ENCODE data around the gene UST.

UST gene

GRCh38 chr6:149085557-149085938 is 338.7 kb downstream of the UST start:
- Histone ChIP-seq H3K36me3 (ENCODE audit: control insufficient read depth, insufficient read depth, low read length) (no peaks in the 10 kb centered on the region), H3K9me3 (ENCODE audit: control insufficient read depth, insufficient read depth, low read length) (no peaks in the 10 kb centered on the region), H3K27ac (ENCODE audit: low read length) (no peak overlapping the region), H3K4me3 (ENCODE audit: low read length) (no peak overlapping the region), H3K27me3 (ENCODE audit: control insufficient read depth, insufficient read depth, low read length) (no peaks in the 10 kb centered on the region), H3K4me1 (ENCODE audit: control insufficient read depth, insufficient read depth, low read length) (no peaks in the 10 kb centered on the region)
- no peak for DNase-seq (ENCODE audit: low read depth, low spot score)

DNA sequence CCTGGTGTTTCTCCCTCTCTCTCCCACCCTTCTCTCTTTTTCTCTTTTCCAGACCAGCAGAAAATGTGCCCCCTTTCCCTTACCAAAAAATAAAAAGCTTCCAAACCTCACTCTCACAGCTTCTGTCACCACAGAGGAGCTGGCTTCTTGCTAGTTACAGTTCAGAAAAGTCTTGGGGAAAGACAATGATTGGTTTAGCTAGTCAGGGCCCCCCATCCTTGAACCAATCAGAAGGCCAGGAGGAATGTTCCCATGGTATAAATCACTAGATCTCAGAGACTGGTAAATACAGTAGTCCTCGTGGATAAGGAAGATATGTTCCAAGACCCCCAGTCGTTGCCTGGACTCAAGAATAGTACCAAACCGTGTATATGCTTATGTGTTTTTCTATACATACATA is 339.5 kb downstream of the UST start:
- no peak for DNase-seq (ENCODE audit: low read depth, low spot score)
- Histone ChIP-seq H3K27ac (ENCODE audit: low read length) (no peak overlapping the region), H3K9me3 (ENCODE audit: control insufficient read depth, insufficient read depth, low read length) (no peaks in the 10 kb centered on the region), H3K36me3 (ENCODE audit: control insufficient read depth, insufficient read depth, low read length) (no peaks in the 10 kb centered on the region), H3K4me1 (ENCODE audit: control insufficient read depth, insufficient read depth, low read length) (no peaks in the 10 kb centered on the region), H3K4me3 (ENCODE audit: low read length) (no peak overlapping the region), H3K27me3 (ENCODE audit: control insufficient read depth, insufficient read depth, low read length) (no peaks in the 10 kb centered on the region)
- WGBS (ENCODE audit: insufficient coverage, insufficient read length): no CpG with 5 or more reads among the region's 3 CpGs

GRCh38 chr6:149087898-149088297 is 341.1 kb downstream of the UST start:
- H3K4me3 ChIP-seq (ENCODE audit: low read length): no peak overlapping the region
- DNase-seq (ENCODE audit: low read depth, low spot score): no peak
- H3K9me3 ChIP-seq (ENCODE audit: control insufficient read depth, insufficient read depth, low read length): no peaks in the 10 kb centered on the region
- no peaks in the 10 kb centered on the region for H3K4me1 ChIP-seq (ENCODE audit: control insufficient read depth, insufficient read depth, low read length)
- H3K27ac ChIP-seq (ENCODE audit: low read length): no peak overlapping the region
- no peaks in the 10 kb centered on the region for H3K36me3 ChIP-seq (ENCODE audit: control insufficient read depth, insufficient read depth, low read length)
- WGBS (ENCODE audit: insufficient coverage, insufficient read length): no CpG with 5 or more reads among the region's 6 CpGs
- no peaks in the 10 kb centered on the region for H3K27me3 ChIP-seq (ENCODE audit: control insufficient read depth, insufficient read depth, low read length)

DNA sequence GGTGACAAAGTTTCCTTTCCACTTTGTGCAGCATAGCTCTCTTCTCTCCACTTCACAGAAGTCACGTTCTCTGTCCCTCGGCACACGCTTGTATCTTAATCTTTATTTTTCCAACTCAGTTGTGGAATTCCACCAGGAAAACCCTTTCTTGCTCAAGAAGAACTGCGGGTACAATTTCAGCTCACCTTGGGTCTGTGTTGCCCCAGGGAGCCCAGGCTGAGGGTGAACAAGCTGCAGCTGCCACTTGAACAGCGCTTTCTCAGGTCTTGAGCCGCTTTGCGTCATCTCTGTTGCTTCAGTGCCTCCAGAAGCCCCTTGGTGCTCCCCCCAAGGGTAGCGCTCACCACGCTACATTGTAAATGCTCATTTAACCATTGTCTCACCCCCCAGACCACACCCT is 341.5 kb downstream of the UST start:
- Histone ChIP-seq H3K4me1 (ENCODE audit: control insufficient read depth, insufficient read depth, low read length) (no peaks in the 10 kb centered on the region), H3K36me3 (ENCODE audit: control insufficient read depth, insufficient read depth, low read length) (no peaks in the 10 kb centered on the region), H3K27ac (ENCODE audit: low read length) (no peak overlapping the region), H3K27me3 (ENCODE audit: control insufficient read depth, insufficient read depth, low read length) (no peaks in the 10 kb centered on the region), H3K4me3 (ENCODE audit: low read length) (no peak overlapping the region), H3K9me3 (ENCODE audit: control insufficient read depth, insufficient read depth, low read length) (no peaks in the 10 kb centered on the region)
- no CpG with 5 or more reads among the region's 9 CpGs for WGBS (ENCODE audit: insufficient coverage, insufficient read length)
- no peak for DNase-seq (ENCODE audit: low read depth, low spot score)

- H3K36me3 ChIP-seq (ENCODE audit: control insufficient read depth, insufficient read depth, low read length): no peaks in the 10 kb centered on the region
- H3K9me3 ChIP-seq (ENCODE audit: control insufficient read depth, insufficient read depth, low read length): no peaks in the 10 kb centered on the region
- no peak for DNase-seq (ENCODE audit: low read depth, low spot score)
- no peaks in the 10 kb centered on the region for H3K4me1 ChIP-seq (ENCODE audit: control insufficient read depth, insufficient read depth, low read length)
- H3K27ac ChIP-seq (ENCODE audit: low read length): no peak overlapping the region
- no peaks in the 10 kb centered on the region for H3K27me3 ChIP-seq (ENCODE audit: control insufficient read depth, insufficient read depth, low read length)
- no peak overlapping the region for H3K4me3 ChIP-seq (ENCODE audit: low read length)
- no CpG with 5 or more reads among the region's 8 CpGs for WGBS (ENCODE audit: insufficient coverage, insufficient read length)
These were observed 342.7 kb downstream of the UST start for GRCh38 chr6:149089510-149089909.

GRCh38 chr6:149090937-149091336 is 344.1 kb downstream of the UST start:
- DNase-seq (ENCODE audit: low read depth, low spot score): no peak
- H3K36me3 ChIP-seq (ENCODE audit: control insufficient read depth, insufficient read depth, low read length): no peaks in the 10 kb centered on the region
- H3K27me3 ChIP-seq (ENCODE audit: control insufficient read depth, insufficient read depth, low read length): no peaks in the 10 kb centered on the region
- H3K4me1 ChIP-seq (ENCODE audit: control insufficient read depth, insufficient read depth, low read length): no peaks in the 10 kb centered on the region
- H3K4me3 ChIP-seq (ENCODE audit: low read length): no peak overlapping the region
- no peaks in the 10 kb centered on the region for H3K9me3 ChIP-seq (ENCODE audit: control insufficient read depth, insufficient read depth, low read length)
- WGBS (ENCODE audit: insufficient coverage, insufficient read length): no CpG with 5 or more reads among the region's 4 CpGs
- H3K27ac ChIP-seq (ENCODE audit: low read length): no peak overlapping the region

DNA sequence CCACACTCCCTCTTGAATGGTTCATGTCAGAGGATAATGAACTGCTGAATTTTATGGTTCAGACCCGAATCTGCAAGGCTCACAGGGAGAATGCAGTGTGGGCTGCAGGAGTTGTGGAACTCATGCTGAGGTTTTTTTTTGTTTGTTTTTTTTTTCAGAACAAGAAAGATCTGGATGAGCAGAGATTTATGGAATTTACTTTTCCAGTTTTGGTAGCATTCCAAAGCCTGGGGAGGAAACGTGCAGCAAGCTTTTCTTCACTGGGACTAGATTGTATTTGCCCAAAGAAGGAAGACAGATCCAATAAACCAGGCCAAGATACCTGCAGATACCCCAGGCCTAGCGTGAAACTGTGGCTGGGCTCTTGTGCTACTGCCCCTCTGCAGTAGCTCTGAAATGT is 346.8 kb downstream of the UST start:
- no peak overlapping the region for H3K27ac ChIP-seq (ENCODE audit: low read length)
- no peaks in the 10 kb centered on the region for H3K4me1 ChIP-seq (ENCODE audit: control insufficient read depth, insufficient read depth, low read length)
- DNase-seq (ENCODE audit: low read depth, low spot score): no peak
- no peaks in the 10 kb centered on the region for H3K27me3 ChIP-seq (ENCODE audit: control insufficient read depth, insufficient read depth, low read length)
- no peaks in the 10 kb centered on the region for H3K9me3 ChIP-seq (ENCODE audit: control insufficient read depth, insufficient read depth, low read length)
- no peaks in the 10 kb centered on the region for H3K36me3 ChIP-seq (ENCODE audit: control insufficient read depth, insufficient read depth, low read length)
- WGBS (ENCODE audit: insufficient coverage, insufficient read length): no CpG with 5 or more reads among the region's 3 CpGs
- H3K4me3 ChIP-seq (ENCODE audit: low read length): no peak overlapping the region

GRCh38 chr6:149094156-149094555 is 347.3 kb downstream of the UST start:
- no peak overlapping the region for H3K27ac ChIP-seq (ENCODE audit: low read length)
- no peak overlapping the region for H3K4me3 ChIP-seq (ENCODE audit: low read length)
- no CpG with 5 or more reads among the region's 3 CpGs for WGBS (ENCODE audit: insufficient coverage, insufficient read length)
- H3K36me3 ChIP-seq (ENCODE audit: control insufficient read depth, insufficient read depth, low read length): no peaks in the 10 kb centered on the region
- H3K27me3 ChIP-seq (ENCODE audit: control insufficient read depth, insufficient read depth, low read length): no peaks in the 10 kb centered on the region
- no peaks in the 10 kb centered on the region for H3K4me1 ChIP-seq (ENCODE audit: control insufficient read depth, insufficient read depth, low read length)
- DNase-seq (ENCODE audit: low read depth, low spot score): no peak
- no peaks in the 10 kb centered on the region for H3K9me3 ChIP-seq (ENCODE audit: control insufficient read depth, insufficient read depth, low read length)

- H3K4me3 ChIP-seq (ENCODE audit: low read length): no peak overlapping the region
- no CpG with 5 or more reads among the region's 2 CpGs for WGBS (ENCODE audit: insufficient coverage, insufficient read length)
- no peak for DNase-seq (ENCODE audit: low read depth, low spot score)
- H3K27me3 ChIP-seq (ENCODE audit: control insufficient read depth, insufficient read depth, low read length): no peaks in the 10 kb centered on the region
- H3K4me1 ChIP-seq (ENCODE audit: control insufficient read depth, insufficient read depth, low read length): no peaks in the 10 kb centered on the region
- H3K9me3 ChIP-seq (ENCODE audit: control insufficient read depth, insufficient read depth, low read length): no peaks in the 10 kb centered on the region
- H3K36me3 ChIP-seq (ENCODE audit: control insufficient read depth, insufficient read depth, low read length): no peaks in the 10 kb centered on the region
- no peak overlapping the region for H3K27ac ChIP-seq (ENCODE audit: low read length)
These were observed 348.1 kb downstream of the UST start for GRCh38 chr6:149094934-149095351.

DNA sequence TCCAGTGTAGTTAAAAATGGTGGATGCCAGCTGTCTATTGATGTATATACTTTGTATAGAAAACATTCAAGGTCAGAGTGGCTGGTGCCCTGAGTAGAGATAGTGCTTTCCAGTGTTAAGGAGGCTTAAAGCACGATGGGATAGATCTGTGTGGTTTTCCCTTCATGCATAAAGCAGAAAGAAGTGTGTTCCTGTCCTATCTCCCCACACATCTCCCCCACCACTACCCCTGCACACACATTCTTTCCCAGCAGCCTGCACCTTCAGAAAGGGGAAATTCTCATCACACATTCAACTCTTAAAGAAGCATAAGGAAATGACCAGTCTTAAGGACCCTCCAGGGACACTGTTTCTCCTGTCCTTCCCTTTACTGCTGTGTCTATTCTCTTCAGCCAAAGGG is 349.0 kb downstream of the UST start:
- no CpG with 5 or more reads among the region's 1 CpG for WGBS (ENCODE audit: insufficient coverage, insufficient read length)
- no peak overlapping the region for H3K27ac ChIP-seq (ENCODE audit: low read length)
- DNase-seq (ENCODE audit: low read depth, low spot score): no peak
- no peaks in the 10 kb centered on the region for H3K9me3 ChIP-seq (ENCODE audit: control insufficient read depth, insufficient read depth, low read length)
- H3K4me3 ChIP-seq (ENCODE audit: low read length): no peak overlapping the region
- H3K27me3 ChIP-seq (ENCODE audit: control insufficient read depth, insufficient read depth, low read length): no peaks in the 10 kb centered on the region
- H3K36me3 ChIP-seq (ENCODE audit: control insufficient read depth, insufficient read depth, low read length): no peaks in the 10 kb centered on the region
- H3K4me1 ChIP-seq (ENCODE audit: control insufficient read depth, insufficient read depth, low read length): no peaks in the 10 kb centered on the region

GRCh38 chr6:149097794-149098193 is 351.0 kb downstream of the UST start:
- Histone ChIP-seq H3K27me3 (ENCODE audit: control insufficient read depth, insufficient read depth, low read length) (no peaks in the 10 kb centered on the region), H3K4me1 (ENCODE audit: control insufficient read depth, insufficient read depth, low read length) (no peaks in the 10 kb centered on the region), H3K9me3 (ENCODE audit: control insufficient read depth, insufficient read depth, low read length) (no peaks in the 10 kb centered on the region), H3K27ac (ENCODE audit: low read length) (no peak overlapping the region), H3K36me3 (ENCODE audit: control insufficient read depth, insufficient read depth, low read length) (no peaks in the 10 kb centered on the region), H3K4me3 (ENCODE audit: low read length) (no peak overlapping the region)
- no peak for DNase-seq (ENCODE audit: low read depth, low spot score)
- no CpG with 5 or more reads among the region's 2 CpGs for WGBS (ENCODE audit: insufficient coverage, insufficient read length)

All from iPS DF 6.9 (cell line).